GM19240 (cell line): ENCODE measurements around the gene DIS3L2.
"Not testable (repeated sequence)": the region's sequence is repeated elsewhere in the genome, so short reads cannot be mapped to it uniquely, and the experiment has no call there.

Experiments used
- DNase-seq: peaks from one replicate; pipeline ENCODE4 v3.0.0; 2011; ENCODE audit warnings: low spot score; ENCODE audit not compliant: insufficient read length

Gene DIS3L2

DNA sequence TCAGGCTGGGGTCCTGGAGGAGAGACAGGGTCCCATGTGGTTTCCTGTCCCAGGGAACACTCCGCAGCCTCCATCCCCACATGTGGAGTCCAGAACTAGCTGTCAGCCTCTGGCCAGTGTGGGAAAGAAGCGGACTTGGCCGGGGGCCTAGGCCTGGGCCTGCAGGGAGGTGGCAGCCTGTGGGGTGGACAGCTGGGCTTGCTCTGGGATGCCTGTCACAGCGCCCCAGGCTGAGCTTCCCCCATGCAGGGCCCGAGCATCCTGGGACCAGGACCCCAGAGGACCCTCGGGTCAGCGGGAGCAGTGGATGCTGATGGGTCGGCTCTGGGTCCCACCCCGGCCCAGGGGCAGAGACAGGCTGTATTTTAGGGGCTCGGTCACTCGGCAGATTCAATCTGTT, 369.5 kb downstream of the DIS3L2 start:
- not testable (repeated sequence) for DNase-seq

GRCh38 chr2:232331641-232332040, 370.1 kb downstream of the DIS3L2 start:
- not testable (repeated sequence) for DNase-seq

GRCh38 chr2:232332244-232332939, 370.9 kb downstream of the DIS3L2 start:
- DNase-seq: not testable (repeated sequence)

GRCh38 chr2:232332940-232333259, 371.4 kb downstream of the DIS3L2 start:
- no peak for DNase-seq

GRCh38 chr2:232333361-232334135, 372.0 kb downstream of the DIS3L2 start:
- no peak for DNase-seq

- not testable (repeated sequence) for DNase-seq
Observed at GRCh38 chr2:232334136-232334884, 372.8 kb downstream of the DIS3L2 start.

DNA sequence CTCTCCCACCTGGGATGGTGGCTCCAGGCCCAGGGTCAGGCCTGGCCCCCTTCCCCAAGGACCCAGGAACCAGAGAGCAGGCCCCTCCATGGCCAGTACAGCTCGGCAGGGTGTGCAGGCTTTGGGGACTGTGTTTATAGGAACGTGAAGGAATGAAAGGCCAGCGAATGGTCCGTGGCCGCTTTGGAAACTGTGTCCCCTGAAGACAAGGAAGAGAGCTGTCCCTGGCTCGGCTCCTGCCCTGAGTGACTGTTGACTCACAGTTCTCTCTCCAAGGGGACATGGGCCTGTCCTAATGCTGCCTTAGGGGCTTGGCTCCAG, 373.3 kb downstream of the DIS3L2 start:
- DNase-seq: not testable (repeated sequence)

DNA sequence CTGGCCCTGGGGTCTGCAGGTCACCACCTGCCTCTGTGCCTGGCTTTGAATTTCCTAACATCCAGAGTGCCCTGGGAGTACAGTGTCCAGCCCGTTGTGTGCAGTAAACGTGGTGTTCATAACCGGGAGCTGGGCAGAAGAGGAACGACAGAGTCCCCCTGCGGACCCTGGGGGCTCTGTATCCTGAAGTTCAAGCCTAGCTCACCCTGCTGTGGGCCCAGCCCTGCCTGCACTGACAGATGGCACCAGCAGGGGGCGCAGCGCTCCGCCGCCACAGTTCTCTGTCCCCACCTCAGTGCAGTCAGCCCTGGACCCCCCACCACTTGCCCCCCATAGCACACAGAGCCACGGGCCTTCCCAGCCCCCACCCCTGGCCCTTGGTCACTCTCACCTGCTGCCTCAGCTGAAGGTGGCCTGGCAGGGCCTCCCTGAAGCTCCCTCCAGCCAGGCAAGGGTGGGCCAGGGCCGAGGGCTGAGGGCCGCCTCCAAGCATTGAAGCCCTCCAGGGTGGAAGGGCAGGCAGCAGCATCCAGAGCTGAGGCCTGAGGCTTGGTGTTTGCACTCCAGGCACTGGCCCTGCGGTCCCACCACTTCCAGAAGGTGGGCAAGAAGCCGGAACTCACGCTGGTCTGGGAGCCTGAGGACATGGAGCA, 373.8 kb downstream of the DIS3L2 start:
- DNase-seq: not testable (repeated sequence)

- DNase-seq: no peak
Observed at GRCh38 chr2:232335859-232336215, 374.3 kb downstream of the DIS3L2 start.

DNA sequence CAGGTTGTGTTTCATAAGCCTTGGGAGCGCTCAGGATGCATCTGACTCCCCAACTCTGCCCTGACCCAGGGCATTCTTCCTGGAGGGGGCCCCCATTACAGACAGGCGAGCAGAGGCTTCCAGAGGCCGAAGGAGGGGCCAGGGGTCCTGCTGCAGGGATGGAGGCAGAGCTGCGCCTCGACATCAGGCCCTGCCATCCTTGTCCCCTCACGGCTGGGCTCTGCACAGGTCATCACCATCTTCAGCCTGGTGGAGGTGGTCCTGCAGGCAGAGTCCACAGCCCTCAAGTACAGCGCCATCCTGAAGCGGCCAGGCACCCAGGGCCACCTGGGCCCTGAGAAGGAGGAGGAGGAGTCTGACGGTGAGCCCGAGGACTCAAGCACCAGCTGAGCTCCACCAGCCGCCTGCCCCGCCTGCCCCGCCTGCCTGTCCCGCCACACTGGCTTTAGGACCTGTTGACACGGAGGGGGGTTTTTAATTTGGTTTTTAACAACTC, 374.8 kb downstream of the DIS3L2 start:
- DNase-seq: no peak

DNA sequence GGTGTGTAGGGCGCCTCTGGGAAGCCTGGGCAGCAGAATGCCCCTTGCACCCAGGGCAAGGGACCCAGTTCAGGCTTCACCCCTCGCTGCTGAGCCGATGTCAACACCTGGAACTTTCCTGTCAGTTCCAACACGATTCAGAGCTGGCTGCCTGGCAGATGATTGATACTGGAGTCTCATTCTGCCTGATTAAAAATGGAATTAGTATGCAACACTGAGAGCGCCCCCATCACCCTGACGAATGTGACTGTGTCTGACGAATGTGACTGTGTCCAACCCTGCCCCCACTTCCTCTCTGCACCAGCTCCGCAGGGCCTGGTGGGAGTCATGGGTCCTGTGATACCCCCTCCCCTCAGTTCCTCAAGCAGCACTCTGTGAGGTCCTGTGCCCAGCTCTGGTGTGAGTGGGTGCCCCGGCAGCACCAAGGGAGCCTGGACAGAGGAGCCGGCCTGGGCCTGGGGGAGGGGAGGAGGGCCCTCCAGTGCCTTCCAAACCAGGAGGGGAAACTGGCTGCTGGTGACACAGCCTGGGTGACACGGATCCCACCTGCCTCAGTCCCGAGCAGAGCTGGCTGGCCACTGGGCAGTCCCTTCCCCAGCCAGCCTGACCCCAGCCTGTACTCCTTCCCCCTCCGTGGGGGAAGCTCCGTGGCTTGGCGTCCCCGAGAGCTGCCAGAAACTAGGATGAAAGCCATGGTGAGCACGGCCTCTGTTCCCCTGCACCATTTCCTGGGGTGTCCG, 375.6 kb downstream of the DIS3L2 start:
- no peak for DNase-seq

GRCh38 chr2:232338094-232338758, 376.7 kb downstream of the DIS3L2 start:
- not testable (repeated sequence) for DNase-seq

GRCh38 chr2:232338759-232339106, 377.2 kb downstream of the DIS3L2 start:
- DNase-seq: no peak

DNA sequence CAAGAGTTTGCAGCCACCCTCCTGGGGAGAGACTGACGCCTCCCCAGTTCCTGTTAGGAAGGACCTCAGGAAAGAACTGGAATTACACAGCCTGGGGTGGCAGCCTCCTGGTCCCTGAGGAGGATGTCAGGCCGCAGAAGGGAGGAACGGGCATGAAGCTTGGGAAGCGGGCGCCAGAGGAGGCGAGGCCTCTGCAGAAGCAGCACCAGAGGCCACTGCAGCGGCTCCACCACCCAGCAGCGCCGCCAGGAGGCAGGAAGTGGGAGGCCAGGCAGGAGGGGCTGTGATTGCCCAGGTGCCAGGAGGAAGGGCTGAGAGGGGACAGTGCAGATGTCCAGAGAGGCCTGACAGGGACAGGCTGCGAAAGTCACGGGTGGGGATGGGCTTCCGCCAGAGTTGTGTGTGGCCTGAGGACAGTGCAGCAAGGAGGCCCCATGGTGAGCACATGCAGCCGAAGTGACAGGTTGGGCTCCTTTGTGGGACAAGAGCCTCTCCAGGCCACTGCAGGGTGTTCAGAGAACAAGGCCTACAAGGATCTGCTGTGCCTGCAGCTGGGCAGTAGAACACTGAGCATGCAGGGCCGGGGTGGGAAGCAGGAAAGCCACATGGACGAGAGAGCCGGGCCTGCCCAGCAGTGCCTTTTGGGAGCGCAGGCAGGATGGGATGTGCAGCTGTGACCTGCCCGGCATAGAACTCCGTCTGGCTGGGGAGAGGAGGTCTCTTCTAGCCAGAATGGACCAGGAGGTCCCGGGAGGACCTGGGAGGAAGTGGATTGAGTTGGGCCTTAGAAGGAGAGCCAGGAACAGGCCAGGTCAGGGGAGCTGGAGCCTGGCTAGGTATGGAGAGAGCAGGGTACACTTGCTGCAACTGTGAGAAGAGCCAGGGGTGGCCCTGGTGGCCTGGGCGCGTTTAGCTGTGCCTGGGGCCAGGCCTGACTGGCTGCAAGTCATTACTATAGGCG, 377.9 kb downstream of the DIS3L2 start:
- no peak for DNase-seq

DNA sequence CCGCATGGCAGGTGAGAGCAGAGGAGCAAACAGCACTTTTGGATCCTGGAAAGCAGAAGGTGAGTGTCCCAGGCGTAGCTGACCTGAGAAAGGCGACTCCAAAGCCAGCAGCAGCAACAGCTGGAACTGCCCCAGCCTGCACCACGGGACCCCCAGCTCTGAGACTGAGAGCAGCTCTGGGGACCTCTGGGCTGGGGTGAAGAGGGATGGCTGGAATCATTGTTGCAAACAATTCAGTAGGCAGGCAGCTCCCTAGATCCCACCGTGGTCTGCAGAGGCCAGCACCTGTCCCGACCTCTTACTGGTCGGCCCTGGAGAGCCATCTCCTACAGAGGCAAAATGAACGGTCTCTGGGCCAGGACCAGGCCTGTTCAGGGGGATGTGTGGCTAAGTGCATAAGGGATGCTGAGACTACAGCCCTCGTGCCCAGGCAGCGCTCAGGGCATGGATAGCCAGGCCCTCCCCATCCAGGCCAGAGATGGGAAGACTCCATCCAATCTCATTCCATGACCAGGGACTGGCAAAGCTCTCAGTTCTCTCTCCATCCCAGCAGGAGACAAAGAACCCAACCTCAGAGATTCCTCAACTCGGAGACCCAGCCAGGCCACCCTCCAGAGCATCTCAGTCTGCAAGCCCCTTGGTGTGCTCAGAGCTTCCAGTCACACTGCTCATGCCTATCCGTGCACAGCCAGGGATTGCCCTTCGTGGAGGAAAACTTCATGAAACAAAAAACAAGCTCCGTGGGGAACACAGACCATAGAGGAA, 378.8 kb downstream of the DIS3L2 start:
- DNase-seq: no peak

DNA sequence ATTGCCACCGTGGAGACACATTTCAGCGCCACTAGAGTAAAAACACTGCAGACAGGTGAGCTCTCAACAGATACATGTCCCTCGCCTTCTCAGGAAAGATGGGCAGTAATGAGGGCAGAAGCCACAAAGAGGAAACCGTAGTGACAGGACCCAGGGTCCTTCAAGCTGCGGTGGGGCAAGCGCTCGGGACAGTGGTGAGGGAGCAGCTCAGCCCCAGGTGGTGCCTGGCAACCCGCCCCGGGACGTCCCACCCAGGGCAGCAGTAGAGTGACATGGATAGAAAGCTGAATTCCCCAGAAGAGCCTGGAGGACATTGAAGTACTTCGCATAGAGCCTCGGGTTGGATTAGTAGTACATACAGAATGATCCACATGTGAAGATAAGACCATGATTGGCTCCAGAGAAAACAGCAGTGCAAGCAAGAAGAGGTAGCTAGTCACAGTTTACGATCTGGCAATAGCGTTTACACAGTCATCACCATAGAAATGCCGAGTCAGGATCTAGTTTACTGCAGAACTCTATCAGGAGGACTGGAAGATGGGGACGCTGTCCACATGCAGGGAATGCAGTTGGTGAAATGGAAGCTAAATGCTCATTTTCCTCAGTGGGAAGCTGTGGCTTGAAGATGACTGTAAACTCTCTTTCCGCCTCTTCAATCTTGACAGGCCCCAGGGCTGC, 379.7 kb downstream of the DIS3L2 start:
- DNase-seq: no peak

- DNase-seq: no peak
Observed at GRCh38 chr2:232341739-232342126, 380.2 kb downstream of the DIS3L2 start.
